ENCODE results near the gene SPINT2.
"Not testable (repeated sequence)": the region's sequence is repeated elsewhere in the genome, so short reads cannot be mapped to it uniquely, and the experiment has no call there.

The SPINT2 gene

GRCh38 chr19:38228491-38229439 is 35.6 kb upstream of the SPINT2 start:
- DNase-seq = no peak
- TF ChIP-seq POLR2A (IDR thresholded peaks at IDR 0.05; ENCODE audit: low read length) (no peak), GATA1 (IDR thresholded peaks at IDR 0.05; ENCODE audit: low read depth, low read length) (no peak)

- no peak for TF ChIP-seq GATA1 (IDR thresholded peaks at IDR 0.05; ENCODE audit: low read depth, low read length)
- no peak for TF ChIP-seq POLR2A (IDR thresholded peaks at IDR 0.05; ENCODE audit: low read length)
- DNase-seq = peak in 1 of 2 experiments; percentile 70
These were observed 34.7 kb upstream of the SPINT2 start for GRCh38 chr19:38229585-38230073.

GRCh38 chr19:38230506-38231133 is 33.8 kb upstream of the SPINT2 start:
- DNase-seq = not testable (repeated sequence)

- DNase-seq = no peak
- TF ChIP-seq GATA1 (IDR thresholded peaks at IDR 0.05; ENCODE audit: low read depth, low read length) (no peak), POLR2A (IDR thresholded peaks at IDR 0.05; ENCODE audit: low read length) (no peak)
These were observed 32.5 kb upstream of the SPINT2 start for GRCh38 chr19:38231918-38232317.

GRCh38 chr19:38233740-38234251 is 30.6 kb upstream of the SPINT2 start:
- TF ChIP-seq POLR2A (IDR thresholded peaks at IDR 0.05; ENCODE audit: low read length) (no peak), GATA1 (IDR thresholded peaks at IDR 0.05; ENCODE audit: low read depth, low read length) (no peak)
- peak; percentile 78 to 88 for DNase-seq

GRCh38 chr19:38234615-38235014 is 29.8 kb upstream of the SPINT2 start:
- TF ChIP-seq POLR2A (IDR thresholded peaks at IDR 0.05; ENCODE audit: low read length) (no peak), GATA1 (IDR thresholded peaks at IDR 0.05; ENCODE audit: low read depth, low read length) (no peak)
- DNase-seq = no peak

GRCh38 chr19:38239816-38240215 is 24.6 kb upstream of the SPINT2 start:
- DNase-seq = no peak
- no peak for TF ChIP-seq POLR2A (IDR thresholded peaks at IDR 0.05; ENCODE audit: low read length)
- TF ChIP-seq GATA1 (IDR thresholded peaks at IDR 0.05; ENCODE audit: low read depth, low read length) = no peak

- DNase-seq = no peak
- no peak for TF ChIP-seq POLR2A (IDR thresholded peaks at IDR 0.05; ENCODE audit: low read length)
- TF ChIP-seq GATA1 (IDR thresholded peaks at IDR 0.05; ENCODE audit: low read depth, low read length) = no peak
These were observed 21.1 kb upstream of the SPINT2 start for GRCh38 chr19:38243279-38243673.

- TF ChIP-seq GATA1 (IDR thresholded peaks at IDR 0.05; ENCODE audit: low read depth, low read length) (no peak), POLR2A (IDR thresholded peaks at IDR 0.05; ENCODE audit: low read length) (no peak)
- no peak for DNase-seq
These were observed 18.4 kb upstream of the SPINT2 start for GRCh38 chr19:38245826-38246498.

GRCh38 chr19:38247126-38247525 is 17.2 kb upstream of the SPINT2 start:
- DNase-seq = no peak
- no peak for TF ChIP-seq POLR2A (IDR thresholded peaks at IDR 0.05; ENCODE audit: low read length)
- no peak for TF ChIP-seq GATA1 (IDR thresholded peaks at IDR 0.05; ENCODE audit: low read depth, low read length)

- DNase-seq = no peak
- TF ChIP-seq POLR2A (IDR thresholded peaks at IDR 0.05; ENCODE audit: low read length) (no peak), GATA1 (IDR thresholded peaks at IDR 0.05; ENCODE audit: low read depth, low read length) (no peak)
These were observed 16.6 kb upstream of the SPINT2 start for GRCh38 chr19:38247734-38248268.

GRCh38 chr19:38248421-38248820 is 16.0 kb upstream of the SPINT2 start:
- TF ChIP-seq GATA1 (IDR thresholded peaks at IDR 0.05; ENCODE audit: low read depth, low read length) = no peak
- TF ChIP-seq POLR2A (IDR thresholded peaks at IDR 0.05; ENCODE audit: low read length) = no peak

GRCh38 chr19:38250428-38250820 is 13.9 kb upstream of the SPINT2 start:
- no peak for DNase-seq
- no peak for TF ChIP-seq POLR2A (IDR thresholded peaks at IDR 0.05; ENCODE audit: low read length)
- no peak for TF ChIP-seq GATA1 (IDR thresholded peaks at IDR 0.05; ENCODE audit: low read depth, low read length)

More at GRCh38 chr19:38248421-38248820, 16.0 kb upstream of the SPINT2 start:
- DNase-seq = no peak

All from erythroblast (primary cell).